ENCODE data around the gene S100A4. TPM values are rescaled to one million over a fixed set of nuclear protein-coding genes. Genes with fewer than 3 reads are reported as not detected.

Gene S100A4
- 15.8 and 25.1 TPM in 2 replicates for total RNA-seq

DNA sequence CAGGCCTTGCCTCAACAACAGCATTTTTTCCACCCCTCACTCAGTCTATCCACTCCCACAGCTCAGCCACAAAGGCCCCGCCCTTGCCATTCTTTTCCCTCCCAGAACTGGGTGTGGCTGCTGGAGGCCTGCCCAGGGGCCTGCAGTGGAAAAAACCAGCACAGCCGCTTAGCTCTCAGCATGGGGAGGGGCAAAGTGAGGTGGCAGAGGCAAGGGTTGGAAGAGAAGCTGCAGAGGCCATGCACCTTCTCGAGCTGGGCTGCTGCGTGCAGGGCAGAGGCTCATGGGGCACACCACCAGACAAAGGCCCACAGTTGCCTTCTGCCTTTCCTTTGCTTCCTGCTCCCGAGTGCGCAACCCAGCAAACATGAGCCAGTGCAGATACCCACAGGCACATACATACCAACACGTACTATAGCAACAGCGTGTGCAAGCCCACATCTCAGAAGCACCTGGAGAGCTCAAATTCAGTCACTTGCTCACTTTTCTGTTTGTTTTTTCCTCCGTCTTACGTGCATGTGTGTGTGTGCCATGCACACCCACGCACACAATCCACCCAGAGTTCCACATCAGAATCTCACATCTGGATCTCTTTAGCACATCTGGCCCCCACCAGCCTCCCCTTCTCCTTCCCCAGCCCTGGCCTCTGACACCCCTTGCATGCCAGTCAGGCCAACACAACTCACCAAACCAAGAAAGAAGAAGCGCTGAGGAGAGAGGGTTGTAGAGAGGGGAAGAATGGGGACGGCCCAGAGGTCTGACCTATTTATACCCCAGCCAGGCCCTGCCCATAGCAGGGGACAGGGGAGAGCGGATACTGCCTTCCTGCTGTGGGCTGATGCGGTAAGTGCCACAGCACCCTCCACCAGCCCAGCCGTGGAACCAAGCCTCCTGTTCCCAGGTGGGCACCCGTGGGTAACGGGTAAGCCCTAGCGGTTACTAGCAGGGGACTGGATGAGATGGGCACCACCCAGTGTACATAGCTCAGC lies at the start of gene S100A4:
Gene S100A4, minus strand, starts transcription at position 740 of the 989 bp plus-strand sequence. CDS start 1,012 bp downstream, outside the sequence.

DNA sequence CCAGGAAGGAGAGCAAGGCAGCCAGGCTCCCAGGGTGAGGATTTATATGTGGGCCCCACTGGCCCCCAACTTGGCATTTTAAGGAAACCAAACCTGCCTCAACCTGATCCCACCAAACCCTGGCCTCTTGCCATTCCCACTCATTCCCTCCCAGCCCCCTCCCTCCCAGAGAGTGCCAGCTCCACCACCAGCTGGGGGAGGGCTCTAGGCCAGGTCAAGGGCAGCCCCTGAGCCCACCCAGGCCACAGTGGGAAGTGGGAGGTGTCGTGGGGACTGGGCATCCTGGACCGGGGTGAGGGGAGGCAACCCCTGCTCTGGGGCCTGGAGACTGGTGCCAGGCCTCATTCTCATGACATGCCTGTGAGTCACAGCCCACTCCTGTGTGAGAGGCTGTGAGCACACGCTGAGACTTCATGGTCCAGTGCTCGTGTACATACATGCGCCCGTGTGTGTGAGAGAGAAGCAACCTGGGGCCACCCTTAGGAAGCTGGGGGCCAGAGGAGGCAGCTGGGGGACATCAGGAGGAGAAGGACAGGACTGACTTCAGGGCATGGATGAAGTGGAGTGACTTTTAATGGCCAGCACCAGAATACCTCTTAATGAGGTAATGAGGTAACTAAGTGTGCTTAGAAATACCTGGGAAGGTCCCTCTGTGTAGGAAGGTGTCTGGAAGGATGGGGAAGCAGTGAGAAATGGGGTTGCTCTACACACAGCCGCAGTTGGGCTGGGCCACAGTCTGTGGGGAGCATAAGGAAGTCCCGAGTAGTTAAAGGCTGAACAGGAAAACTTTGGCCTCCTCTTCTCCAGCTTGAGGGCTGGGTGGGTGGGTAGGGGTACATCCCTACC lies 20.1 kb upstream of the S100A4 start, which contains the start of gene S100A2:
Gene S100A2, minus strand, starts transcription at position 316 of the 846 bp plus-strand sequence. CDS start 1,967 bp downstream, outside the sequence.

DNA sequence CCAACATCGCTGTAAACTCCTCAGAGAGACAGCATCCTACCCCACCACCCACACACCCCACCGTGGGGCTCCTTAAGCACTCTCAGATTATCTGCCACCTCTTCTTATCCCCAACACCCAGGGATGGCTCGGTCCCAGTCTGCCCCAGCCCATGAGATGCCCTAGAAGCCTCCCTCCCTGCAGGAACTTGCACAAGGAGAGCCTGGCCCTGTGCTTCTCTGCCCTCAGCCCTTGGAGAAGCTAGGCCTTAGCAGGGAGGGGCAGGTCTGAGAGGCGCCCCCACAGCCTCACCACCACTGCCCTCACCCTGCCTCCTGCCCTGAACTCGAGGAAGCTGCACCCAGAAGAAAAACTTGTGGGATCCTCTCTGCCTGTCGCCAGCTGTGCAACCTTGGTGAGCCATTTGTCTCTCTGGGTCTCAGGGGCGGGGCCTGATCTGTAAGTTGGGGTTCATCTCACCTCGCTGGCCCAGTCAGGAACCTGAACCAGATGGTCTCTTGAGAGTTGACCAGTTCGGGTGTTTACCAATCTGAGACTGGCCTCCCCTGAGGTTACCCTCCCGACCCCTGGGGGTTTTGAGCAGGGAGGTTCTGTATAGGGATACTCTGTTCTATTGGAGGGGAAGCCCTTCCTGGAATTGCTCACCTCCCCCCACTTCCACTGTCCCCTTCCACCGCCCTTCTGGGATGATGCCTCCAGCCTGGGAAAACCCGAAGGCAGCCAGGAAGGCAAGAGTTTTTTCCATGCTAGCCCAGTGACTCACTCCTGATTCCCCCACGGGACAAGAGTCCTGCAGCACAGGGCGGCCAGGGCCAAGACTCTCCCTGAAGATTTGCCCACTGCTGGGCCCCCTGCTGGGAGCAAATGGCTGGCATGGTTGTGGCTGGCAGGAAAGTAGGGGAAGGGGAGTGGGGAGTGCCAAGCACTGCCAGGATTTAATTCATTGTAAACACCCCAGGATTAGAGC lies 3.4 kb upstream of the S100A4 start, which contains the start of gene S100A3:
Gene S100A3, minus strand, starts transcription at position 537 of the 967 bp plus-strand sequence. CDS start 773 bp downstream, outside the sequence.

DNA sequence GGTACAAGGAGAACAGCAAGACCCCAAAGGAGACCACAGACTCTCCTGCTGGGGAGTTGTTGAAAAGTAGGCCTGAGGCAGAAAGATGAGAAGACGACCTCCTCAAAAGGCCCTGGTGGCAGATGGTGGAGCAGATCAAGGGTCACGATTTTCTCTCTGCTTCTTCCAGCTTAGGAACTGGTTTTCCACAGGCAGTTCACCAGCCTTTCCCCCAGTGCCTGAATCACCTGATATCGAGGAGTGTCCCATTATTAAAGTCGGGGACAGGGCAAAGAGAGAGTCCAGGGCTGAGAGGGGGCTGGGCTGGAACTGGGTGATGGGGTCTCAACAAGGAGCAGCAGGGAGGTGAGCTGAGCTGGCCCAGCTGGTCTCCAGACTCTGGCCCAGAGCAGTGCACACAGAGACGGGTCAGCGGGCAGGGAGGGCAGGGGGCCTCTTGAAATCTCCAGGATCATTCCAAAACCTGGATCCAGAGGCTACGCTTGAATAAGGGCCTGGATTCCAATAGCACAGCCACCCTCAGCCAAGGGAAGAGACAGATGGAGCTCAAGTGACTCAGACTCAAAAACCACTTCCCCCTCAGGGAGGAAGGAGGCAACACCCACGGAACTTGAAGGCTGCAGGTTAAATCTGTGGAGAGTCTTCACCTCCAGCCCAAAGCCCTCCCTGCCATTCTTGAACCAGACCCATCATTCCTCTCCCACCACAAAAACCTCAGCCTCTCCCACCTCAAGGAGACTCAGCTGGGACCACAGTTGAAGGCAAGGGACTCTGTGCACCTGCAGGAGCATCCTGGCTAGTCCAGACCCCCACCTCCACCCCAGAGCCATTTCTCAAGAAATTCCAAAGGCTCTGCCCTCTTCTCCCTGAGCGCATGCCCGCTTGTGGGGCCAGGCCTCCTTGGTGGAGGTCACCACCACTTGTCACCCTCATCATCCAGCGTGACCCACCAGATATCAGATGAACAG lies 4.9 kb downstream of the S100A4 start, which contains the start of gene S100A5:
Gene S100A5, minus strand, starts transcription at position 541 of the 968 bp plus-strand sequence. CDS start 743 bp downstream, outside the sequence.

DNA sequence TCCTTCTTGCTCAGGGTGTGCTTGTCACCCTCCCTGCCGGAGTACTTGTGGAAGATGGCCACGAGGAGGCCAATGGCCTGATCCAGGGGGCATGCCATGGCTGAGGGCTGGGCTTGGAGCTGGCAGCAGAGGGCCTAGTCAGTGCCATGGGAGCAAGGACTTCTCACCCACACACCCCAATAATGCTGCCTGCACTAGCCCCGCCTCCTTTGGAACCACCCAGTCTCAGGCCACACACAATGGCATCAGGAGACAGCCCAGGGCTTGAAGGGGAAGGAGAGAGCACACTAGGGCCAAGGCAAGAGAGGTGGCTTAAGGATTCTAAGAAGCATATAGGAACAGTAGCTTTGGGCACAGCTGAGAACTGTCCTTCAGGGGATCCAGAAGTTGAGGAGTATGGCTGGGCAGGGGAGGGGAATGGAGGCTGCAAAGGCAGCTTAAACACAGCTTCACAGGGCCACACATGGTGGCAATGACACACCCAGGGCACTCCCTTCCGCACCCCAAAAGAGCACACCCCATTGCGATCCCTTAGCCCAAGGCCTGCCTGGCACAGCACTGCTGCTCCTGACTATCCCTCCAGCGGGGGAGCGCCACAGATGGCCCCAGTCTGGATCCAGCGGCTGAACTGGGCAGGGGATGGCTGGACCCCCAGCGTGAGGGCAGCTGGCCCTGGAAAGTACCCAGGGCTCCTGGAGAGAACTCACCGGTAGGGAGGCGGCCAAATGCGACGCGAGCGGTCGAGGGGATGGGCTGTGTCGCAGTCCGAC lies 10.2 kb downstream of the S100A4 start, which contains the start of gene S100A6:
Gene S100A6, minus strand, starts transcription at position 750 of the 770 bp plus-strand sequence. Its CDS starts 652 bp downstream, at position 98.

Other genes starting within 250 kb of the S100A4 start
- gene PGLYRP3, start 232.9 kb downstream of the S100A4 start, total RNA-seq: not detected in 2 replicates
- gene PGLYRP4, start 197.0 kb downstream of the S100A4 start, total RNA-seq: not detected in 2 replicates
- not detected in 2 replicates for gene S100A9, start 188.0 kb downstream of the S100A4 start, total RNA-seq
- not detected in 2 replicates for gene S100A12, start 170.2 kb downstream of the S100A4 start, total RNA-seq
- gene S100A8, start 154.7 kb downstream of the S100A4 start, total RNA-seq: not detected in 2 replicates
- not detected in 2 replicates for gene S100A7A, start 129.3 kb downstream of the S100A4 start, total RNA-seq
- not detected in 2 replicates for gene S100A7, start 85.2 kb downstream of the S100A4 start, total RNA-seq
- 349 and 885 TPM in 2 replicates for gene S100A6, start 9.8 kb downstream of the S100A4 start, total RNA-seq
- not detected in 2 replicates for gene S100A5, start 4.9 kb downstream of the S100A4 start, total RNA-seq
- 3.7 and 7.1 TPM in 2 replicates for gene S100A3, start 3.5 kb upstream of the S100A4 start, total RNA-seq
- gene S100A2, start 20.0 kb upstream of the S100A4 start, total RNA-seq: 8.0 and 18.1 TPM in 2 replicates
- gene S100A16, start 67.3 kb upstream of the S100A4 start, total RNA-seq: 125 and 475 TPM in 2 replicates
- 1.4 and 3.4 TPM in 2 replicates for gene S100A14, start 70.5 kb upstream of the S100A4 start, total RNA-seq
- 64.0 and 367 TPM in 2 replicates for gene S100A13, start 81.7 kb upstream of the S100A4 start, total RNA-seq
- 0.72 TPM in 1 of 2 replicates, not detected in the other for gene S100A1, start 82.6 kb upstream of the S100A4 start, total RNA-seq
- 41.9 and 53.7 TPM in 2 replicates for gene CHTOP, start 88.3 kb upstream of the S100A4 start, total RNA-seq
- gene SNAPIN, start 112.9 kb upstream of the S100A4 start, total RNA-seq: 58.3 and 61.5 TPM in 2 replicates
- 147 and 258 TPM in 2 replicates for gene ILF2, start 125.2 kb upstream of the S100A4 start, total RNA-seq
- gene NPR1, start 132.9 kb upstream of the S100A4 start, total RNA-seq: 0.52 and 1.0 TPM in 2 replicates
- 18.9 and 20.7 TPM in 2 replicates for gene INTS3, start 182.2 kb upstream of the S100A4 start, total RNA-seq
- gene SLC27A3, start 229.6 kb upstream of the S100A4 start, total RNA-seq: 5.0 and 8.4 TPM in 2 replicates

Data from epithelial cell of alveolus of lung (primary cell).